Natural killer cell treated with Interleukin-12 subunit alpha and Interleukin-12 subunit beta and Interleukin-15 and Interleukin-18, amount 100 ng/mL, for 72 hours (primary cell): ENCODE results near the gene NRP2. TPM values are rescaled to one million over a fixed set of nuclear protein-coding genes. Genes with fewer than 3 reads are reported as not detected.

Source experiments
- ATAC-seq, 2 donors: fragments of 150-1000 bp; cut with Tn5 transposase in 1 of 2; sonication (Bioruptor Pico), chemical (Tn5 transposase) in 1 of 2; 2 replicates each; pipeline ENCODE4 v1.10.0; 2021
- DNase-seq: peaks from one replicate; pipeline ENCODE4 v3.0.0; 2022; ENCODE audit warnings: low spot score
- H3K27ac Mint-ChIP-seq, 2 donors: 1 replicate in 1 of 2; 2 replicates in 1 of 2; pipeline ENCODE4 v1.8.0; 2022; ENCODE audit warnings: mixed read lengths in 2 of 2, mild to moderate bottlenecking in 1 of 2, moderate library complexity in 1 of 2
- H3K27me3 Mint-ChIP-seq, 2 donors: 1 replicate in 1 of 2; 2 replicates in 1 of 2; pipeline ENCODE4 v1.8.0; 2022; ENCODE audit warnings: mixed read lengths in 2 of 2
- H3K36me3 Mint-ChIP-seq: one replicate; pipeline ENCODE4 v1.8.0; 2022; ENCODE audit warnings: mixed read lengths
- H3K4me1 Mint-ChIP-seq, 2 donors: 1 replicate in 1 of 2; 2 replicates in 1 of 2; pipeline ENCODE4 v1.8.0; 2022; ENCODE audit warnings: low read depth in 2 of 2, mixed read lengths in 2 of 2, mild to moderate bottlenecking in 1 of 2
- H3K4me3 Mint-ChIP-seq: one replicate; pipeline ENCODE4 v1.8.0; 2022; ENCODE audit warnings: mixed read lengths
- H3K9me3 Mint-ChIP-seq: 2 replicates; pipeline ENCODE4 v1.8.0; 2022; ENCODE audit warnings: mixed read lengths
- total RNA-seq, 2 donors: library from RNA; stranded (reverse); gene quantifications; one replicate each; pipeline ENCODE4 v1.2.3, GENCODE V29; 2022

Gene NRP2, protein sequence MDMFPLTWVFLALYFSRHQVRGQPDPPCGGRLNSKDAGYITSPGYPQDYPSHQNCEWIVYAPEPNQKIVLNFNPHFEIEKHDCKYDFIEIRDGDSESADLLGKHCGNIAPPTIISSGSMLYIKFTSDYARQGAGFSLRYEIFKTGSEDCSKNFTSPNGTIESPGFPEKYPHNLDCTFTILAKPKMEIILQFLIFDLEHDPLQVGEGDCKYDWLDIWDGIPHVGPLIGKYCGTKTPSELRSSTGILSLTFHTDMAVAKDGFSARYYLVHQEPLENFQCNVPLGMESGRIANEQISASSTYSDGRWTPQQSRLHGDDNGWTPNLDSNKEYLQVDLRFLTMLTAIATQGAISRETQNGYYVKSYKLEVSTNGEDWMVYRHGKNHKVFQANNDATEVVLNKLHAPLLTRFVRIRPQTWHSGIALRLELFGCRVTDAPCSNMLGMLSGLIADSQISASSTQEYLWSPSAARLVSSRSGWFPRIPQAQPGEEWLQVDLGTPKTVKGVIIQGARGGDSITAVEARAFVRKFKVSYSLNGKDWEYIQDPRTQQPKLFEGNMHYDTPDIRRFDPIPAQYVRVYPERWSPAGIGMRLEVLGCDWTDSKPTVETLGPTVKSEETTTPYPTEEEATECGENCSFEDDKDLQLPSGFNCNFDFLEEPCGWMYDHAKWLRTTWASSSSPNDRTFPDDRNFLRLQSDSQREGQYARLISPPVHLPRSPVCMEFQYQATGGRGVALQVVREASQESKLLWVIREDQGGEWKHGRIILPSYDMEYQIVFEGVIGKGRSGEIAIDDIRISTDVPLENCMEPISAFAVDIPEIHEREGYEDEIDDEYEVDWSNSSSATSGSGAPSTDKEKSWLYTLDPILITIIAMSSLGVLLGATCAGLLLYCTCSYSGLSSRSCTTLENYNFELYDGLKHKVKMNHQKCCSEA
- 1 to 10 TPM; 1.5 to 2.6 TPM for total RNA-seq

DNA sequence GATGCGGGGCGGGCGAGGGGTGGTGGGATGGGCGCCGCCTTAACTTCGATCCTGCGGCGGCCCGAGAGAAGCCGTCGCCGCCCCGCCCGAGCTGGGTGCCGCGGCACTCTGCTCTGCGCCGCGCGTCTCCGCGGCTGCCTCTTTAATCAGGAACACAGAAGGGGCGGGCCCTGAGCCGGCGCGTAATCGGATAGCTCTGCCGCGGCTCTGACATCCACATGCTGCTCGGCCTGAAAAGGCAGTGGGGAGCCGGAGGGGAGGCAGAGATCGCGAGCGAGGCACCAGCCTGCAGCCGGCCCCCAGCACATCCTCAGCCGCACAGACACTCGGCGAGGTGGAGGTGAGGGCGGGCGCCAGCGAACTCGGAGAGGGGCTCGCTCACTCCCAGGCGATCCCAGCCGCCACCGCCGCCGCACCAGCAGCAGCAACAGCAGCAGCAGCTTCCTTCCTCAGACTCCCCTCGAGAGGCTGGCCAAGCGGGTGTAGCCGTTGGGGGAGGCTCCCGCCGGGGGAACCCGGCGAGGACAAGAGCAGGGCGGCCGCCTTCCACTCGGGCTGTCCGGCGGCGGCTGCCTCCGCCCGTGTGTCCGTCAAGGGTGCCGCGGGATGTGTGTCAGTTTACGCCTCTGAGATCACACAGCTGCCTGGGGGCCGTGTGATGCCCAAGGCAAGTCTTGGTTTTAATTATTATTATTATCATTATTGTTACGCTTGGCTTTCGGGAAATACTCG lies at the start of gene NRP2:
TSS of gene NRP2 (plus strand) at position 263 of the 732 bp plus-strand sequence. CDS start 790 bp downstream, outside the sequence.
- Mint-ChIP-seq H3K4me1 (peaks cover 4 to 7% of the 10 kb centered on the region in 2 donors), H3K9me3 (no peaks in the 10 kb centered on the region), H3K27ac (no peak within 1 kb of the TSS), H3K27me3 (peaks cover 53 to 59% of the 10 kb centered on the region in 2 donors), H3K4me3 (peak within 1 kb of the TSS; percentile 60), H3K36me3 (no peaks in the 10 kb centered on the region)
- ATAC-seq (peak; percentile 57 to 68), DNase-seq (peak; percentile 62)

DNA sequence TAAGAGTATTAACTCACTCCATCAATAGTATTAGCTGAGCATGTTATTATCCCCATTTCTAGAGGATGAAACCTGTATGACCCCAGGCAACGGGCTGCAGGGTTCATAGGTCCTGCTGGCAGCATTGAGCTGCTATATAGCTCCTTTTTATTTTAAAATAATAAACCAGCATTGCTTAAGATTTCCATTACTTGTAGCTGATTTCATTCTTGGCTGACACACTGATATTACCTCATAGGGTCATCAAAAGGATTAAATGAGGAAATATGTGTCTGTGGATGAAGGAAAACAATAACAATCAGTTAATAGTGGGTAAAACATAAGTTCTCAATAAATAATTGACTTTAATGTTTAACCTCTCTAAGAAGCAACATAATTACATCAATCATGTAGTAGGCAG lies 48.3 kb upstream of the NRP2 start:
- DNase-seq (no peak), ATAC-seq (no peak)
- H3K4me1 Mint-ChIP-seq, result no peaks in the 10 kb centered on the region
- no peaks in the 10 kb centered on the region for H3K9me3 Mint-ChIP-seq
- peaks cover 9 to 11% of the 10 kb centered on the region in 2 donors for H3K27me3 Mint-ChIP-seq
- H3K4me3 Mint-ChIP-seq, result no peak overlapping the region
- H3K36me3 Mint-ChIP-seq, result no peaks in the 10 kb centered on the region
- no peak overlapping the region for H3K27ac Mint-ChIP-seq

DNA sequence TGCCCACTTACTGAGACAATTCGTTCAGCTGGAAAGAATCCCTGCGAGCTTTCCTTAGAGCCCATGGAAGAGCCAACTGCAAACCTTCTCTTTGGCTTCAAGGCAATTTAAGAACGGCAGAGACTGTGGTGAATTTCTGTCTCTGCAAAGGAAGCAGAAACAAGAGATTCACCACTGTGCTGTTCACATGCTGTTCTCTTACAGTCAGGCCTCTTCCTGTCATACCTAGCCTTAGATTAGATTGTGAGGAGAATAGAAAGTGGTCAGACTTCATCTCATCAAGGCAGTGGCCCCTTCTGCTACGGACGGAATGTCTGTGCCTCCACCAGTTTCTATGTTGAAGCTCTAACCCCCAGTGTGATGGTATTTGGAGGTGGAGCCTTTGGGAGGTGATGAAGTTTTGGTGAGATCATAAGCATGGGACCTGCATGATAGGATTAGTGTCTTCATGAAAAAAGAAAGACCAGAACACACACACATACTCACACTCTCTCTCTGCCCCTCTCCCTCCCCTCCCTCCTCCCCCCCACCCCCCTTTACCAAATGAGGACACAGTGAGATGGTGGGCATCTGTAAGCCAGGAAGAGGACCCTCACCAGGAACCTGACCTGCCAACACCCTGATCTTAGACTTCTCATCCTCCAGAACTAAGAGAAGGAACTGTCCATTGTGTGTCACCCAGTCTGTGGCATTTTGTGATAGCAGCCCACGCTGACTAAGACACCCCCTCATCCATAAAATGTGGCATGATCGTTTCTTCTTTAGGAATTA lies 45.6 kb upstream of the NRP2 start:
- H3K9me3 Mint-ChIP-seq, result no peaks in the 10 kb centered on the region
- ATAC-seq (no peak), DNase-seq (no peak)
- H3K36me3 Mint-ChIP-seq, result no peaks in the 10 kb centered on the region
- H3K27me3 Mint-ChIP-seq, result peaks cover 11 to 19% of the 10 kb centered on the region in 2 donors
- H3K4me1 Mint-ChIP-seq, result no peaks in the 10 kb centered on the region
- H3K27ac Mint-ChIP-seq, result no peak overlapping the region
- no peak overlapping the region for H3K4me3 Mint-ChIP-seq

DNA sequence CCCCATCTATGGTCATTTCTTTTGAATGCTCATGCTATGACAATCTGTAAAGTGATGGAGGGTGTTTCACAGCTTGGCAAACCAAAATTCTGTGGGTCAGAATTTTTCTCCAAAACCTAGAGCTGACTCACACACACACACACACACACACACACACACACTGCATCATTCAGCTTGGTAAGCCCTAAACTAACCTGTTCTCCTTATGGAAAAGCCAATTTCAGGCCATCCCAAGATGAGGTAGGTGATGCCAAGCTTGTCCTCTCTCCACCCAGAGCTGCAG lies 45.0 kb upstream of the NRP2 start:
- Mint-ChIP-seq H3K27ac (no peak overlapping the region), H3K27me3 (peaks cover 15 to 23% of the 10 kb centered on the region in 2 donors), H3K4me3 (no peak overlapping the region), H3K36me3 (no peaks in the 10 kb centered on the region), H3K9me3 (no peaks in the 10 kb centered on the region), H3K4me1 (no peaks in the 10 kb centered on the region)
- DNase-seq (no peak), ATAC-seq (no peak)

DNA sequence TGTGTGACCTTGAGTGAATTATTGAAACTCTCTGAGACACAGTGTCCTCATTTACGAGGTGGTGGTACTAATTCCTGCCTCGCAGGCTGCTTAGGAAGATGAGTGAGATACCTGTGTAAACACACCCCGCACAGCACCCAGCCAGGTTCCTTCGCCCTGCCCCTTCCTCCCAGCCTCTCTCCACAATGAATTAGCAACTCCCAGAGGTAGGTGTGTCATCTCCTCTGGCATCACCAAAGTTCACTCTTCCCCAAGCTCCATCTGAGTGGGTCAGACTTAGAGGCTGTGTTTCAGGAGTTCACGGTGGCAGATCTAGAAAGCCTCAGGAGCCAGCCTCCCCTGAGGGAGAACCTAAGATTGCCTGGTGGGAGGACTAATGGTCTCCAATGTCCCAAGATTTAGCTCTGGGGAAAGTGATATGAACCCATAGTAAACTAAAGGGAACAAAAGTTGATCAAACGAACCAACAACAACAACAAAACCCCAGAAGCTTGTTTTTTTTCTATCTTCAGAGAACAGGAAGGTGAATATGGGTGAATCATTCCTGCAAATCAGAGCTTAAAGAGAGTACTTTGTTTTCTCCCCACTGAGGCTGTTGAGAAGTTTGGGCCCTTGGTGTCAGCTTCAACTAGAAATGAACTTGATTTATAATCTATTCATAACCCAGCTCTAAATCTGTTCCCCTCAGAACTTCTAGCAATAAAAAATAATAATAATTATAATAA lies 44.4 kb upstream of the NRP2 start:
- Mint-ChIP-seq H3K4me1 (no peaks in the 10 kb centered on the region), H3K27me3 (peaks cover 18 to 27% of the 10 kb centered on the region in 2 donors), H3K27ac (no peak overlapping the region), H3K4me3 (no peak overlapping the region), H3K9me3 (no peaks in the 10 kb centered on the region), H3K36me3 (no peaks in the 10 kb centered on the region)
- DNase-seq (no peak), ATAC-seq (no peak)

DNA sequence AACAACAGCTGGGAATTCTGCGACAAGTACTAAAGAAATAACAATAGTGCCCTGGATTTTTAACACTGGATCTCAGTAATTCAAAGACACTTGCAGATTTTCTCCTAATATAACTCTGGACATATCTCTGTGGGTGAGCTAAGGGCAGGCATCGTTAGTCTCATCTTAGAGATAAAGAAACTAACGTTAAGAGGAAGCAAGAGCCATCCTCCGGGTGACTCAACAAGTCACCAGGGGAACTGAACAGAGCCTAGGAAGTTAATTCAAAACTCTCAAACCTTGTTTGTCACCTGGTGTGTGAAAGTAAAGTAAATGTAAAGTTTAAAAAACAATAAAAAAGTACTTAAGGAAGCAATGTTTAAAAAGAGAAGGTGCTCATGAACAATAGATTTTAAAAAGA lies 41.6 kb upstream of the NRP2 start:
- H3K4me3 Mint-ChIP-seq, result no peak overlapping the region
- no peak for ATAC-seq
- H3K27ac Mint-ChIP-seq, result no peak overlapping the region

DNA sequence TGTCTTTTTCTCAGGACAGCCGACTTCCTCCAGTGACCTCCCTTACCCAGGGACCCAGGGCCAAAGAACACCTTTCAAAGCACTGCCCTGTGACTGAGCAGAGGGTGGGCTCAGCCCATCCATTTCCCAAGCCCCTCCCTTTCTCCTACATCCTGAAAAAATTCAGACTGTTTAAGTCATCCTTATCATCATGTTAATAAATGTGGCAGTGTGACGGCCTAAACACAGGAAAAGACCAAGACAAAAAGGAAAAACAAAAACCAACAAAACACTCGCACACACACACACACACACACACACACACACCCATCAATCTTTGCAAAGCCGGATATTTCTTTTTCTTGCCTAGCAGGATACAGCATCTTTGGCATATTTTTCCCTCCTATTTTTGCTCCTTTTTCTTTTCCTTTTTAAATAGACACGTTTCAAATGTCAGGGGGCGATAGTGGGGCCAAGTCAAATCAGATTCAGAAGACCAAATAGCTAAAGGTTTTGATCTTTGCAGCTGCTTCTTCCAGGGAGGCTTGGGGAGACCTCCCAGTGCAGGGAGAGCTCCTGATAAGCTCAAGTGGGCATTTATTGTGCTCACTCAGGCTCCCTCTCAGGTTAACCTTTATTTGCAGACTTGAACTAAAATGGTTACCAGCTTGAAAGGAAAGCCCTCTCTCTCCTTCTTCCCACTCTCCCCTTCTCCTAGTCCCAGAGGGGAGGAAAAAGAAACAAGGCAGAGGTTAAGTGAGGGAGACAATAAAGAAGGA lies 39.5 kb upstream of the NRP2 start:
- Mint-ChIP-seq H3K36me3 (no peaks in the 10 kb centered on the region), H3K27me3 (peaks cover 17 to 39% of the 10 kb centered on the region in 2 donors), H3K4me1 (no peaks in the 10 kb centered on the region), H3K9me3 (no peaks in the 10 kb centered on the region), H3K27ac (no peak overlapping the region), H3K4me3 (no peak overlapping the region)
- DNase-seq (no peak), ATAC-seq (no peak)

More for the DNA sequence above, 41.6 kb upstream of the NRP2 start:
- H3K27me3 Mint-ChIP-seq, result peaks cover 22 to 39% of the 10 kb centered on the region in 2 donors
- H3K36me3 Mint-ChIP-seq, result no peaks in the 10 kb centered on the region
- no peaks in the 10 kb centered on the region for H3K9me3 Mint-ChIP-seq
- no peak for DNase-seq
- H3K4me1 Mint-ChIP-seq, result no peaks in the 10 kb centered on the region

DNA sequence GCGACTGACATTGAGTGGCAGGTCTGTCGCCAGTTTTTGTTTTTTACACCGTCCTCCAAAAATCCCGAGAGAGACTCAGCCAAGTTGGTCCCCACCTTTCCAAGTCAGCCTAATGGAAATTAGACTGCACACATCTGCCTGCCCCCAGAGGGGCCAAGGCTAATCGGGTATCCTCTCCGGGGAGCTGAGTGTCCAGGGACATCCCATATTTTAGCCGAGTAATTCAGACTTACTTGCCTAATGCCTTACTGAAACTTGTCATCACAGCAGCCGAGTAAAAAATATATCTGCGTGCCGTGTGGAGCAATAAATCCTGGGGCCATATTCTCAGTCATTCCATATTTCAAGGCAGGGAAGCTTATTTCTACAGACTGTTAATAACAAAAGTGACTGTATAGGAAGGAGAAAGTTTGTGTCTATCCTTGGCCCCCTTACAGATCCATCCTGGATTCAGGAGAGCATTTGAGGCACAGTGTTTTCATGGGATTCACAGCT lies 38.9 kb upstream of the NRP2 start:
- H3K9me3 Mint-ChIP-seq, result no peaks in the 10 kb centered on the region
- peaks cover 16 to 40% of the 10 kb centered on the region in 2 donors for H3K27me3 Mint-ChIP-seq
- no peak for ATAC-seq

DNA sequence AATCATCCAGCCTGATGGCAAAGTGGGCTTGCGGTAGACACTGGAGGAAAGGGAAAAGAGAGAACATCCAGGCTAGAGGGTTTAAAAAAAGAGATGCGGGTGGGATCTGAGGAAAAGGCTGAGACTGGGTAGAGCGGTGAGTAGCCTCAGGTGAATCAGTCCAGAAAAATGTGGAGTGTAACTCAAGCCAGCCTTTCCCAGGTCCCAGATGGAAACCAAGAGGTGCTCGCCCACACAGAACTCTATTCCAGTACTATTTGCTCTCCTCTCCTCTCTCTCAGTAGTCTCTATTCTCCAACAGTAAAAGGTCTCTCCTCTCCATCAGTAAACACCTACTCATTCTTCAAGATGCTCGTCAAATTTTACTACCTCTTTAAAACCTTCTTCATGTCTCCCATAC lies 38.3 kb upstream of the NRP2 start:
- no peak overlapping the region for H3K27ac Mint-ChIP-seq
- no peaks in the 10 kb centered on the region for H3K9me3 Mint-ChIP-seq
- H3K4me3 Mint-ChIP-seq, result no peak overlapping the region
- DNase-seq (no peak), ATAC-seq (no peak)
- H3K4me1 Mint-ChIP-seq, result no peaks in the 10 kb centered on the region
- no peaks in the 10 kb centered on the region for H3K36me3 Mint-ChIP-seq
- peaks cover 16 to 45% of the 10 kb centered on the region in 2 donors for H3K27me3 Mint-ChIP-seq

More for the DNA sequence above, 38.9 kb upstream of the NRP2 start:
- Mint-ChIP-seq H3K36me3 (no peaks in the 10 kb centered on the region), H3K4me3 (no peak overlapping the region), H3K4me1 (no peaks in the 10 kb centered on the region), H3K27ac (no peak overlapping the region)
- no peak for DNase-seq

DNA sequence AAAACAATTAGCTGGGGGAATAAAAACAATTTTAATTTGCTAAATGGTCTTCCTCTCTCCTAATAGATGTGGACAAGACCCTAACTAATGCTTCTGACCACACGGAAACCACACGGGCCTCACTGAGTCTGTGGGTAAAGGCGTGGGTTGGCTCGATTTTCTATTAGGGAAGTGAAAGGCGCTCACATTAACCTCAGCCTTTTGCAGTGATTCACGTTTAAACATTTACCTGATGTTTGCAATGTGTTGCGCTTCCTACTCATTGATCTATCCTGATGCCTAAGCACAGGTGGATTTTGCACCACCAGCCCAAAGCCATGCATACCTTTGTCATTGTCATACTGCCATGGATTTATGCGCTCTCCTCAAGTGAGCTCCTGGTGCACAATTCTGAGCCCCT lies 35.6 kb upstream of the NRP2 start:
- DNase-seq, result no peak
- Mint-ChIP-seq H3K4me3 (no peak overlapping the region), H3K4me1 (no peaks in the 10 kb centered on the region), H3K9me3 (no peaks in the 10 kb centered on the region), H3K27me3 (peaks cover 13 to 44% of the 10 kb centered on the region in 2 donors), H3K36me3 (no peaks in the 10 kb centered on the region), H3K27ac (no peak overlapping the region)
- ATAC-seq, result no peak

DNA sequence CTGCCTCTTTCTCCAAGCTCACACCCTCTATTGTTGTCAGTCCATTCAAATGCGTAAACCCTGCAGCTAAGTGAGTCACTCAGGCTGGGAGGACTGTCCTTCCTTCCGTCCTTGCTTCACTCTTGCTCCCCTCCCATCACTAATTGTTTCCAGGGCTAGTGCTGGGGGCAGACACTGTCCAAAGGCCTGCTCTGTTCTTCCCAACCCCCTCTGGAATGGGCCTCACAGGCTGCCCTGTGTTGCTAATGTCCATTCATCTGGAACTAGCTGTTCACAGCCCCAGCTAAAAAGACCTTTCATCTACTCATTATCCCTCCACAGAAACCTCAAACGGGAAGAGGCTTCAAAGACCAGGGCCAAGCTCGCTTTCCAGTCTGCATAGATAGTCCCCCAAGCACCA lies 31.9 kb upstream of the NRP2 start:
- H3K9me3 Mint-ChIP-seq, result no peaks in the 10 kb centered on the region
- H3K27me3 Mint-ChIP-seq, result peaks cover 5 to 23% of the 10 kb centered on the region in 2 donors
- DNase-seq (no peak), ATAC-seq (no peak)
- H3K27ac Mint-ChIP-seq, result no peak overlapping the region
- no peaks in the 10 kb centered on the region for H3K36me3 Mint-ChIP-seq
- no peak overlapping the region for H3K4me3 Mint-ChIP-seq
- H3K4me1 Mint-ChIP-seq, result no peaks in the 10 kb centered on the region

DNA sequence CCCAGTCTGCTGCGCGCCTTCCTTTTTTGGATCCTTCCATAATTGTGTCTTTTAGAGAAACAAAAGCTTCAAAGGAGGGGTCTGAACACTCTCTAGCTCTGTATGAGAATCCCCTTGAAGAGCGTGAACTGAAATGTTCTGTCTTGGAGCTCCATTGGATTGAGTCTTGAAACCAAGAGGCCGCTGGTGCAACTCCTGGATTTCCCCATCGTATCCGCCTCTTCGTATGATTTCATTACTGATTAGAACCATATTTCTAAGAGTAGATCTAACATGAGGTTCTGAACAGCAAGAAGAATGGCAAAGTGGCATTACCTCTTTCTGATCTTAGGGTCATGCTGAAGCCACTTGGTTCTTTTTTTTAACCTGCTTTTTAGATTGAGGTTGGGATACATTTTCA lies 31.4 kb upstream of the NRP2 start:
- no peak for ATAC-seq
- DNase-seq, result no peak
- no peak overlapping the region for H3K27ac Mint-ChIP-seq
- no peaks in the 10 kb centered on the region for H3K4me1 Mint-ChIP-seq
- H3K36me3 Mint-ChIP-seq, result no peaks in the 10 kb centered on the region
- H3K9me3 Mint-ChIP-seq, result no peaks in the 10 kb centered on the region
- peaks cover 7 to 20% of the 10 kb centered on the region in 2 donors for H3K27me3 Mint-ChIP-seq
- no peak overlapping the region for H3K4me3 Mint-ChIP-seq
